Coronary artery (tissue), 2 donors: ENCODE results near the gene DTNA.

ENCODE experiments used
- DNase-seq: peaks from one replicate; pipeline ENCODE4 v3.0.0-alpha.2; 2017; ENCODE audit warnings: low spot score
- H3K27ac ChIP-seq, 2 donors: fragments of 200-600 bp; sonication (generic); one replicate each; pipeline ENCODE4 v1.5.1; 2016 to 2019
- H3K4me3 ChIP-seq: fragments of 200-600 bp; sonication (generic); 2 replicates; pipeline ENCODE4 v1.5.1; 2016; ENCODE audit warnings: mild to moderate bottlenecking, moderate library complexity
- CTCF ChIP-seq: fragments of 200-600 bp; sonication (generic); IDR thresholded peaks from one replicate; pipeline ENCODE4 v1.5.1; 2019; ENCODE audit warnings: antibody characterized with exemption

DTNA gene

GRCh38 chr18:34749721-34750120 is 39.6 kb downstream of the DTNA start:
- Histone ChIP-seq H3K4me3 (no peak overlapping the region), H3K27ac (no peak overlapping the region)
- no peak for TF ChIP-seq CTCF
- no peak for DNase-seq

GRCh38 chr18:34752056-34752455 is 42.0 kb downstream of the DTNA start:
- no peak for TF ChIP-seq CTCF
- Histone ChIP-seq H3K27ac (no peak overlapping the region), H3K4me3 (no peak overlapping the region)
- no peak for DNase-seq

GRCh38 chr18:34754300-34754699 is 44.2 kb downstream of the DTNA start:
- H3K27ac ChIP-seq, result no peak overlapping the region
- H3K4me3 ChIP-seq, result no peak overlapping the region
- DNase-seq, result no peak
- no peak for TF ChIP-seq CTCF

GRCh38 chr18:34757666-34758065 is 47.6 kb downstream of the DTNA start:
- DNase-seq, result no peak
- Histone ChIP-seq H3K27ac (no peak overlapping the region), H3K4me3 (no peak overlapping the region)
- TF ChIP-seq CTCF, result no peak

GRCh38 chr18:34758378-34758948 is 48.4 kb downstream of the DTNA start:
- no peak overlapping the region for H3K27ac ChIP-seq
- DNase-seq, result no peak
- no peak overlapping the region for H3K4me3 ChIP-seq
- TF ChIP-seq CTCF, result no peak

GRCh38 chr18:34760444-34760843 is 50.3 kb downstream of the DTNA start:
- no peak for TF ChIP-seq CTCF
- no peak overlapping the region for H3K27ac ChIP-seq
- H3K4me3 ChIP-seq, result no peak overlapping the region
- no peak for DNase-seq

GRCh38 chr18:34764451-34764850 is 54.4 kb downstream of the DTNA start:
- H3K4me3 ChIP-seq, result no peak overlapping the region
- no peak overlapping the region for H3K27ac ChIP-seq
- TF ChIP-seq CTCF, result no peak
- no peak for DNase-seq
